GM12873 (cell line): ENCODE measurements around the gene RTN1.

ENCODE experiments used
- CTCF ChIP-seq: IDR thresholded peaks from 2 replicates; pipeline ENCODE4 v1.5.1; 2012; ENCODE audit warnings: low read depth, mild to moderate bottlenecking, moderate library complexity, low read length, control low read depth; ENCODE audit not compliant: insufficient read depth; ENCODE audit errors: missing control alignments

The RTN1 gene

GRCh38 chr14:59849411-59850130 lies 21.0 kb downstream of the RTN1 start:
- no peak for TF ChIP-seq CTCF

GRCh38 chr14:59848671-59849070 lies 21.9 kb downstream of the RTN1 start:
- no peak for TF ChIP-seq CTCF

GRCh38 chr14:59847711-59848110 lies 22.9 kb downstream of the RTN1 start:
- TF ChIP-seq CTCF, result no peak

- TF ChIP-seq CTCF, result no peak
Observed at GRCh38 chr14:59846595-59846994, 24.0 kb downstream of the RTN1 start.

- TF ChIP-seq CTCF, result no peak
Observed at GRCh38 chr14:59845245-59845644, 25.3 kb downstream of the RTN1 start.

GRCh38 chr14:59844186-59844812 lies 26.3 kb downstream of the RTN1 start:
- no peak for TF ChIP-seq CTCF

- no peak for TF ChIP-seq CTCF
Observed at GRCh38 chr14:59836116-59836515, 34.5 kb downstream of the RTN1 start.
